Stimulated activated CD8-positive, alpha-beta memory T cell treated with anti-CD3 and anti-CD28 coated beads, Interleukin-7, amount 100 ng/mL, for 24 hours (primary cell): ENCODE data around the gene ZNF524.

Experiments used
- DNase-seq: peaks from one replicate; pipeline ENCODE4 v3.0.0-alpha.2; 2020; ENCODE audit warnings: low read depth

Gene ZNF524

DNA sequence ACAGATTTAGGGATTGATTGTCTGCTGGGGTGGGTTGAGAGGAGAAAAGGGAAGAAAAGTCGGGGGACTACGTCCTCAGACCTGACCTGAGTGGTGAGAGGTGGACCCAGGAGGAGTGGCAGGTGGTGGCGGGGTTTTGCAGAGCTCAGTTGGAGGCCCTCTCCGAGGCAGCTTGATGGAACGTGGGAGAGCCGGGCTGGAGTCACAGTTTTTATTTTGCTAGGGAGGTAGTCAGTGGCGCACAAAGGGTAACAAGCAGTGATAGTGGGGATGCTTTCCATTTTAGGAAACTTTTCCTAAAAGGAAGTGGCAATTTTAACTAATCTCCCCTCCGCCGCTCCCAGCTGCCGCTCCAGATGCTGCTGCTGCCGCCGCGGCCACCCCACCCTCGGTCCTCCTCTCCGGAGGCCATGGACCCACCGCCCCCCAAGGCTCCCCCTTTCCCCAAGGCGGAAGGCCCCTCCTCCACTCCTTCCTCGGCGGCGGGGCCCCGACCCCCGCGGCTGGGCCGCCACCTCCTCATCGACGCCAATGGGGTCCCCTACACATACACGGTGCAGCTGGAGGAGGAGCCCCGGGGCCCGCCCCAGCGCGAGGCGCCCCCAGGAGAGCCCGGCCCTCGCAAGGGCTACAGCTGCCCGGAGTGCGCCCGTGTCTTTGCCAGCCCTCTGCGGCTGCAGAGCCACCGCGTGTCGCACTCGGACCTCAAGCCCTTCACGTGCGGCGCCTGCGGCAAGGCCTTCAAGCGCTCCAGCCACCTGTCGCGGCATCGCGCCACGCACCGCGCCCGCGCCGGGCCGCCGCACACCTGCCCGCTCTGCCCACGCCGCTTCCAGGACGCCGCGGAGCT lies 42.3 kb downstream of the ZNF524 start:
- DNase-seq: no peak

DNA sequence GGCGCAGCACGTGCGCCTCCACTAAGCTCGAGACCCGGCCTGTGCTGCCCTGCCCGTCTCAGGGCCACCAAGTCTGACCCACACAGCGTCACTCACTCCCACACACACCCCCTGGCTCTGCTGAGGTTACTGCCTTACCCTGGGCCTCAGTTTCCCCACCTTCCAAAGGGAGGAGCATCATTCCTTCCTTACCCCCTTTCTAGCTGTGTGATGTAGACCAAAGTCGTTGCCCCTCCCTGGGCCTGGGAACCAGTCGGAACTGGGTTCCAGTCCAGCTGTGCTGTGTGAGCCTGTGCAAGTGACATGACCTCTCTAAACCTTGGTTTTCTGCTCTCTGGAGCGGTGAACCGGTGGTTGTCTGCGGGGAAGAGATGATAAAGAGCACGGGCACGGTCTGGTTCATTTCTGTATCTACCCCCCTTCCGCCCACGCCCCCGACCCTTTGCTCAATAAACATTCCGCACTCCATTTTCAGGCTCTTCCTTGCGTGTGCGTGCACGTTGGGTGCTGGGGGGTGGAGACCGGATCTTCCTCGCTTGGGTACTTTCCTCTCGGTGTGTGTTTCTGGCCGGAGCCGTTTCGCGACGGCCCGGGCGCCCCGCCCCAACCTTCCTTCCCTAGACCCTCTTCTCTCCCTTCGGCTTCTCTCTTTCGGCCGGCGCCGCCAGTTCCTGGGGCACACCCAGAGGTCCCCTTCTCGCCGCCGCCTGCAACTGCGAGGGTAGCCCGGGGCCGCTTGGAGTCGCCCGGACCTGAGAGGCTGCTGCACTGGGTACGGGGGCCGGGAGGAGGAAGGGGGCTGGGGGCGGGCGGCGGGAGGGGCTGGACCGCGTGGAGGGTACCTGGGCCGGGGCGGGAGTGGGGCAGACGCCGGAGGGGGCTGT lies 43.2 kb downstream of the ZNF524 start, which contains the start of gene ZNF581:
TSS of gene ZNF581 (plus strand) at position 647 of the 884 bp plus-strand sequence. CDS start 923 bp downstream, outside the sequence.
- DNase-seq: peak; percentile 71

DNA sequence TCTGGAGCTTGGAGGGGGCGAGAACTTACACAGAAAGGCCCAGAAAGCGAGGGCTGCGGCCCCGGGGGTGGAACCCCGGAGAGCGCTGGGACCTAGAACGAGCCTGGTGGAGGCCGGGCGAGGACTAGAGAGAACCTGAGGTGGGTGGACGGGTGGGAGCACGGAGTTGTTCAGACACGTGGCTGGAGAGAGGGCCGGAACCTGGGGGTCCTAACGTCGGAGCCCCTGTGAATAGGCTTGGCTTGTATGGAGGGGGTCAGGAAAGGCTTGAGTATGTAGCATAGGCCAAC lies 43.7 kb downstream of the ZNF524 start:
- no peak for DNase-seq

DNA sequence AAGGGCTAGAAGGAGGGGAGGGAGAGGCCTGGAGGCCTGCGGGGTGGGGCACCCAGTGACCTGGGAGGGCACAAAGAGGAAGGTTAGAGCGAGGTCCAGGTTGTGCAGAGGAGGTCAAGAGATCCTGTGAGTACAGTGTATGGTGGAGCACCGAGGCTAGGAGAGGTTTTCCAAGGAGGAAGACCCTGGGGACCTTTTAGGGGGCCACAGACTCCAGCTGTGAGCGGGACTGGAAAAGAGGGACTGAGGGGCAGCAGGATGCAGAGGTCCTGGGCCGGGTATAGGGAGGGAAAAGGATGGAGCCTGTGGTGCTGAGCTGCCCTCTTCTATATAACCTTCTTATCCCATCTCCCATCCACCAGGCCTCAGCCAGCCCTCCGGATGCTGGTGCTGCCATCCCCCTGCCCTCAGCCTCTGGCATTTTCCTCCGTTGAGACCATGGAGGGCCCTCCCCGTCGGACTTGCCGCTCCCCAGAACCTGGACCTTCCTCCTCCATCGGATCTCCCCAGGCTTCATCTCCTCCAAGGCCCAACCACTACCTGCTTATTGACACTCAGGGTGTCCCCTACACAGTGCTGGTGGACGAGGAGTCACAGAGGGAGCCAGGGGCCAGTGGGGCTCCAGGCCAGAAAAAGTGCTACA lies 44.2 kb downstream of the ZNF524 start:
- no peak for DNase-seq

DNA sequence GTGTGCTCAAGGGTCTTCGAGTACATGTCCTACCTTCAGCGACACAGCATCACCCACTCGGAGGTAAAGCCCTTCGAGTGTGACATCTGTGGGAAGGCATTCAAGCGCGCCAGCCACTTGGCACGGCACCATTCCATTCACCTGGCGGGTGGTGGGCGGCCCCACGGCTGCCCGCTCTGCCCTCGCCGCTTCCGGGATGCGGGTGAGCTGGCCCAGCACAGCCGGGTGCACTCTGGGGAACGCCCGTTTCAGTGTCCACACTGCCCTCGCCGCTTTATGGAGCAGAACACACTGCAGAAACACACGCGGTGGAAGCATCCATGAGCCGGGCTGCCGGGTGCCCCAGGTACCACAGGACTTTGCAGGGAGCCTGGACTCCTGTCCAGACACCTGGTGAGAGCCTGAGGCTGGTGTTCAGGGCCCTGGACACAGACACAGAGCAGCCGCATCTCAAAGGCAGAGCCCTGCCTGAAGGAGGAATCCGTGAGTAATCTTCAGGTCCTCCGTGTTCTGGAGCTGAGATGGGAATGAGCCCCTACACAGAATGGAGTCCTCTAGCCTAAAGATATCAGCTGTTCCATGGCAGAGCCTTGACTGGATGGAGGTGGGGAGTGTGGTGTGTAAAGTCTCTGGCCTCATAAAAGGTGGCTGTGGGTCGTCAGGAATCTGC lies 44.9 kb downstream of the ZNF524 start:
- DNase-seq: no peak

DNA sequence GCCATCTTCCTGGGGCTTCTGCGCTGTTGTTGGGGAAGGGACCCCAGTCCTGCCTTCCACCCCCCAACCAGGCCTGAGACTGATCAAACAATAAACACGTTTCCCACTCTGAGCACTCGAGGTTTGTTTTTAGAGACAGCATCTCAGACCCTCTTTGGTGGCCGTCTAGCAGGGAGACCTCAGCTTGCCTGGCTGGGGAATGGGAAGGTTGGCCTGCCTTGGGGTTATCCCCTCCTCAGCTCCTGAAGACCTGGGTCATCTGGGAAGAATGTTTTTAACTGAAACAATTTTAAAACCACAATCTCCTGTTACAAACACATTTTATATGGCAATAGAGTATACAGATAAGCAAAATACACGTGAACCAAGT lies 45.4 kb downstream of the ZNF524 start:
- DNase-seq: no peak

DNA sequence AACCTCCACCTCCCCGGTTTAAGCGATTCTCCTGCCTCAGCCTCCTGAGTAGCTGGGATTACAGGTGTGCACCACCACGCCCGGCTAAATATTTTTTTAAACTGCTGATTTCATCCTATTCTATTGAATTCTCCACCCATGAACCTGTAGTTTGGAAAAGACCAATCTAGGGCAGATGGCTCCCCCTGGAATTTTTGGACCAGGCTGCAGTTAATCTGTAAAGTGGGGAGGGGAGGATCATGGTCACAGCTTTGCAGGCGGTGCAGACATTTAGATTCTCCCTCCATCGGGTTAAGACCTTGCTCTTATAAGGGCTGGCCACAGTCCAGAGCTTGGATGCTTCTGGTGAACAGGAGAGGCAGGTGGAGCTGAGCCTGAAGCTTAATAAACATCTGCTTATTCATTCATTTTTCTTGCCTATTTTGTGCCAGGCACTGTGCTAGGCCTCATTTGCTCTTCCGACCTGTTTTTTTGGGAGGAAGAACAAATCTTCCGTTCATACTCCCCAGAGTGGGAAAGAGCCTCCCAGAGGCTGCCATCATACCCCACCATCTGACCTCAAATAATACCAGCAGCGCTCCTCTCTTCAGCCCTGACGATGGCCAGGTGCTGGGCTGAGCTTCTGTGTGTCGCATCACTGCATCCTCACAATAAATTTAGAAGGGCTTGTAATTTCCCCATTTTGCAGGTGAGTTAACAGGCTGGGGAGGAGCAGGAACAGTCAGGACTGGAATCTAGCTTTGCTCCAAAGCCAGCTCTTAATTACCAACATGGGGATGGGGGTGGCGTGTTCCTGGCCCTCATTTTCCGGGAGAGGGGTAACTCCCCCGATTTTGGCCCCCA lies 47.0 kb downstream of the ZNF524 start:
- DNase-seq: no peak

DNA sequence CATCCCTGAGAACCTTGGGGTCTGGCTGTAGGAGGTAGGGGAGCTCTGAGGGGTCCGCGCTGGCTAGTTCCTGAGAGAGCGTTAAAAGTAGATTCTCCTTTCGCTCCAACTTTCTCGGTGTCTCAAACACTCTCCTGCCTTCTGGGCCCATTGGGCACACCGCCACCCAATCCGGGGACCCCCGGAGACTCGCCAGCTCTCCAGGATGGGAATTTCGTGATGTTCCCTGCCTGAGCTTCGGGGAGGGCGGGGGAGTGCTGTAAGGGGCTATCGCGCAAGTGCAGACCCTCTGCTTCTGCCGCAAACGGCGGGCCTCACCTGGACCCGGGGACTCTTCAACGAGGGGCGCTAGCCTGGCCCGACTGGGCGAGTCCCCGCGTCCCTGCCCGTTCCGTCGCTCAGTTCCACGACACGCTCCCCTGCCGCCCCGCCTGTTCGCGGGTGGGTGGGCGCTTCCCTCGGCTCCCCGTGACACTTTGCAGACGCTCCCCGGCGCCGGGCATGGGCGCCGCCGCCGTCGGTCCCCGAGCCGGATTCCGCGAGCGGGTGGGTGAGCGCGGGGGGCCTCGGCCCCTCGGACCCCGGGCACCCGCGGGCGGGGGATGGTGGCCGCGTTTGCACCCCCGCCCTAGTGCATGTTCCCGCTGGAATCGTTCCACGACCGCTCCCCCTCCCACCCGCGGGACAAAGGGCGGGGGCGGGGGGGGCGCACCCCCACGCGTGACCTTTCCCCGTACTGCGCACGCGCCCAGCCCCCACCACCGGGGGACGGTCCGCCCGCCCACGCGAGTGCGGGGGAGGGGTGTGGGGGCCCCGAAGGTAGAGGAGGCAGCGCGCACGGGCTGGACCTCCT lies 47.9 kb downstream of the ZNF524 start, which contains the start of gene CCDC106:
TSS of gene CCDC106 (plus strand) at position 481 of the 853 bp plus-strand sequence. CDS start 835 bp downstream, outside the sequence.
- DNase-seq: no peak

DNA sequence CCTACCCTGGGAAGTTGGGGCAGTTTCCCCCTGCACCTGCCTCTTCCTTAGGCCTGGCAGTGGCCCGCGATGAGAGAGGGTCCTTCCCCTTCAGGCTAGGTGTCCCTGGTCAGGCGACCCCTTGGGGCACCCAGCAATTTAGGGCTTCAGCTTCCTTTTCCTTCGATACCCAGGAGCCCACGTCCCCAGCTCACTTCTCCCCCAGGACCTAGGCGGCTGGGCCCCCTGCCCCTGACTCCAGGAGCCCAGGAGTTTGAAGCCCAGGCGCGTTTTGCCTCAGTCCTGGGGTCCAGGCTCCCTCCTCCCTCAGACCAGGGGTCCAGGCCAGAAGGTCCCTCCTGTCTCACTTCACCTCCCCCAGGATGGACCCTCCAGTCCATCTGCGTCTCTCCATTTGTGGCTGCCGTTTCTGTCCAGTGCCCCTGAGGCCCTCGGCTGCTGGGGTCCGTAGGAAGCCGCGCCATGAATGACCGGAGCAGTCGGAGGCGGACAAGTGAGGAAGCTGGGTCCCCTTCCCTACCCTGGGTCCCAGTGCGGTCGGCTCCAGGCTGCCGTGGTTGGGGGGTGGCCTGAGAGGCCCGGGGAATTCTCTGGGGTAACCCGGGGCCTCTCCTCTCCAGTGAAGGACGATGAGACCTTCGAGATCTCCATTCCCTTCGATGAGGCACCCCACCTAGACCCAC lies 48.6 kb downstream of the ZNF524 start:
- no peak for DNase-seq

DNA sequence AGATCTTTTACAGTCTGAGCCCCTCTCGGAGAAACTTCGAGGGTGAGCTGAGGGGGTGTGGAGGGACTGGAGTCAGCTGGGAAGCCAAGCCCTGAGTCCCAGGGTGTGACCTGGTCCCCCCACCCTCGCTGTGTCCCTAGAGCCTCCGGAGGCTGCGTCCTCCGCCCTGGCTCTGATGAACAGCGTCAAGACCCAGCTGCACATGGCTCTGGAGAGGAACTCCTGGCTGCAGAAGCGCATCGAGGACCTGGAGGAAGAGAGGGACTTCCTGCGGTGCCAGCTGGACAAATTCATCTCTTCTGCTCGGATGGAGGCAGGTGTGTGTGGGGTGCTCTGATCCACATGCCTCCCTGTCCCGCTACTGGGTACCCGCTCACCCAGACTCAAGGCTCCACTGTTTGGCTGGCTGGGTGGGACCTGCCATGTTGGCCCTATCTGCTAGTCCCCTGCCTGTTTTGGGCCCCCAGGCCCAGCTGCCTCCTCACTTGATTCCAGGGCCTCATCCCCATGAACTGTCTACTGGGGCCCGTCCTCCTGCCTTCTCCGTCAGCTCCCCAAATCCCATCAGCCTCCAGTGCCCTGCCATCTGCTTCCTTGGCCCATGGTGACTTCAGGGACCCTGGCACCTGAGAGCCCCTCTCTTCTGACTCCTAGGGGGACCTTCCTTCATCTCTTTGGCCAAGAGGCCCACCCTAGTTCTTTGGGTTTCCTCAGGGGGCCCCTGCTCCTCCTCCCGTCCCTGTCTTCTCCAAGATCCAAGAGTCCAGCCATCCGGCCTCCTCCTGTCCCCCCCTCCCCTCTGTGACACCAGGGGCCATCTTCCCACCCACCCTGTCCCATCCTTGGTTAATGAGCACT lies 49.4 kb downstream of the ZNF524 start:
- DNase-seq: no peak

DNA sequence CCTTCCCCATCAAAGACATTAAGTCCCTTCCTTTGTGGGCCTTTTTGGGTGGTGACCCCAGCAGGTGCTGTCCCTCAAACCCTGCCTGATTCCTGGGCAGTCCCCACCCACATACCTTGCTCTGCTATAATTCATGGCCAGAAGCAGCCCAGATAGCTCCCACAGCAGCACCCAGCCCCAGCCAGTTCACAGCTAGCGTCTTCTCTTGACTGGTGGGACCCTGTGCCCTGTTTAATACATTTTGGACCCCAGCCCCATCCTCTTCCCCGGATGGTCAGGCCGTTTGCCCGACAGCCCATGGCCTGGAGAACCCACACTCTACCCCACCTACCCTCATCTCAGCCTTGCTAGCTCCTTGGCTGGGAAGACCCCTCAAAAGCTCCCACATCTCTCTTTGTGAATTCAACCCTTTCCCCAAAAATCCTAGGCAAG lies 50.1 kb downstream of the ZNF524 start:
- DNase-seq: no peak

DNA sequence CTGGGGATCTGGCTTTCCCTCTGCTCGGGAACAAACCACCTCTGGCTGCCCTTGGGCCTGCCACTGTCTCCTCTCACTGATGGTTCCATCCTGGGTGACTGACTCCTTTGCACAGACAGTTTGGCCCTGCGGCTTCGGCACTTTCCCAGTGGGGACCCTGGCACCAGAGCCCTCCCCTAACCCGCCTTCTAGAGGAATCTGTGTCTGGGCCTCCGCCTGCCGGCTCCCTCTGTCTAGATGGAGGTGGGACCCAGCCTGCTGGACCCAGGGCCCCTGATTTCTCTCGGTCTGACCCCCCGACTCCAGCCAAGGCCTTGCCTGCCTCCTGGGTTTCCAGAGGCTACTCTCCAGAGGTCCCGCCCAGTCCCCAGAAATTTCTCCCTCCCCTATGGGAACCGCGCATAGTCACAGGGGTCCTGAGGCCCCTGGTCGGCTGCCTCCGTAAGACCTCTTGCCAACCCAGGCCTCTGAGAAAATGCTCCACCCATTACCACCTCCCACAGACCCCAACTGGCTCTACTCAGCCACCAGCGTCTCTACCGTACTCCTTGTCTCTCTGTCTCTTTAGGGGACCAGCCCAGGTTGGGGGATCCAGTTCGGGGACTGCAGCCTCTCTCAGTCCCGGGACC lies 50.6 kb downstream of the ZNF524 start:
- DNase-seq: no peak

DNA sequence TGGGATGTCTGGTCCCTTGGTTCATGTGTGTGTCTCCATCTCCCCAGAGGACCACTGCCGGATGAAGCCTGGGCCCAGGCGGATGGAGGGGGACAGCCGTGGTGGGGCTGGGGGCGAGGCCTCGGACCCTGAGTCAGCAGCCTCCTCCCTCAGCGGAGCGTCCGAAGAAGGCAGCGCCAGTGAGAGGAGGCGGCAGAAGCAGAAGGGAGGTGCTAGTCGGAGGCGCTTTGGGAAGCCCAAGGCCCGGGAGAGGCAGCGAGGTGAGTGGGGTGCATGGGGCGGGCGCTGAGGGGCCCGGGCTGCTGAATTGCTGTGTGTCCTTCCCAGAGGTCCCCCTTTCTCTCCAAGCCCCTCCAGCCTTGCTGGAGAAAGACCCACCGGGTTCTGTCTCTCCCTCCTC lies 51.1 kb downstream of the ZNF524 start:
- no peak for DNase-seq

DNA sequence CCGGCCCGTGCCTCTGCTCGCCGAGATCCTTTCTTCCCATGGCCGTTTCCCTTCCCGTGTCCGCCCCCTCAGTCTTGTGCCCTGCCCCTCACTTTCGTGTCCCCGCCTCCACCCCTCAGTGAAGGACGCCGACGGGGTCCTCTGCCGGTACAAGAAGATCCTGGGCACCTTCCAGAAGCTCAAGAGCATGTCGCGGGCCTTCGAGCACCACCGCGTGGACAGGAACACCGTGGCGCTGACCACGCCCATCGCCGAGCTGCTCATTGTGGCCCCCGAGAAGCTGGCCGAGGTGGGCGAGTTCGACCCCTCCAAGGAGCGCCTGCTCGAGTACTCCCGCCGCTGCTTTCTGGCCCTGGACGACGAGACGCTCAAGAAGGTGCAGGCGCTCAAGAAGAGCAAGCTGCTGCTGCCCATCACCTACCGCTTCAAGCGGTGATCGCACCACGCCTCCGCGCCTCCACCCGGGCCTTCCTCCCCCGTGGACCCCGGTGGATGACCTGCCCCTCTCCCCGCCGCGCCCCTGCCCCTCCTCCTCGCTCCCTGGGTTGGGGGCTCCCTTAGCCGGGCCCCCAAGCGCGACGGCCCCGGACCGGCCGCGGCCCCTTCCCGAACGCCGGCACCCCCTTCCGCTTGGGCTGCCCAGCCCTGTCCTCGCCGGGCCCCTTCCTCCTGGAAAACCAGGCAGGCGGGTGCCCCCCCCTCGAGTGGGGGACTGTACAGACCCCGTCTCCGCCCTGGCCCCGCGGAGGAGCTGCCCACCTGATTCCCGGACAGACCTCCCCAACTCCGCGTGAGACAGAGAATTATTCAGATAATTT lies 52.4 kb downstream of the ZNF524 start:
- no peak for DNase-seq
